CD4-positive, alpha-beta T cell treated with Interleukin-4 for 4 hours (primary cell): ENCODE data around the gene MEGF11.
A peak's percentile ranks its signal among the peaks of the same experiment; 100 is the strongest.
"Not testable (repeated sequence)": the region's sequence is repeated elsewhere in the genome, so short reads cannot be mapped to it uniquely, and the experiment has no call there.

Source experiments
- DNase-seq: peaks from one replicate; pipeline ENCODE4 v3.0.0-alpha.2; 2020

The MEGF11 gene

GRCh38 chr15:65869954-65870871 is 383.3 kb downstream of the MEGF11 start:
- DNase-seq, result no peak

GRCh38 chr15:65869126-65869953 is 384.2 kb downstream of the MEGF11 start, which contains the start of gene RAB11A:
Gene RAB11A (plus strand): TSS chr15:65869491. CDS start chr15:65869586, 95 bp downstream.
- DNase-seq, result peak; percentile 95

DNA sequence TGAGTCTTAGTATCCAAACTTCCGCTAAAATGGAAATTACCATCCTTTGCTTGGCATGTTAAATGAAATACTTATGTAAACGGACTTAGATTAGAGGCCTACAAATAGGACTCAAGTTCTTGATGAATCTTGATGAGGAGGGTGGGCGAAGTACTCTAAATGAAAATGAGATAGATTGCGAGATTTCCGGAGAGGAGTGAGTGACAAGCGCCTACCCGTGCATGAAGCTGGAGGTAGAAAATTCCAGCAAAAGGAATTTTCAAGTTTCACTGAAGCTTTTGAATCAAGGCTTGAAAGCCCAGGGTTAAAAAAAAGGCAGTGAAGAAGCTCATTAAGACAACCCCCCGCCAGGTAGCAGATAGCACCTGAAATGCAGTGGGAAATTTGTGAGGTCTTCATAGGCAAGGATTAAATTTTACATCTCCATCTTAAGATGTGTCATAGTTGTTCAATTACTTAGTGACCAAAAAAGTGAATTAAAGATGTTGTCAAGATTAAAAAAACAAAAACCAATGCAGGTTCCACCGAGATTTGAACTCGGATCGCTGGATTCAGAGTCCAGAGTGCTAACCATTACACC is 384.9 kb downstream of the MEGF11 start:
- DNase-seq, result no peak

DNA sequence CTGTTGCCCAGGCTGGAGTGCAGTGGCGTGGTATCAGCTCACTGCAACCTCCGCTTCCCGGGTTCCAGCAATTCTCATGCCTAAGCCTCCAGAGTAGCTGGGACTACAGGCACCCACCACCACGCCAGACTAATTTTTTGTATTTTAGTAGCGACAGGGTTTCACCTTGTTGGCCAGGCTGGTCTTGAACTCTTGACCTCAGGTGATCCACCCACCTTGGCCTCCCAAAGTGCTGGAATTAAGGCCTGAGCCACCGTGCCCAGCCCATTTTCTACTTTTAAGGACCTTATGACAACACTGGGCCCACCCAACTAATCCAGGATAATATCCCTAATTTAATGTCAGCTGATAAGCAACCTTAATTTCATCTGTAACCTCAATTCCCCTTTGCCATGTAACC is 385.6 kb downstream of the MEGF11 start:
- DNase-seq, result not testable (repeated sequence)

DNA sequence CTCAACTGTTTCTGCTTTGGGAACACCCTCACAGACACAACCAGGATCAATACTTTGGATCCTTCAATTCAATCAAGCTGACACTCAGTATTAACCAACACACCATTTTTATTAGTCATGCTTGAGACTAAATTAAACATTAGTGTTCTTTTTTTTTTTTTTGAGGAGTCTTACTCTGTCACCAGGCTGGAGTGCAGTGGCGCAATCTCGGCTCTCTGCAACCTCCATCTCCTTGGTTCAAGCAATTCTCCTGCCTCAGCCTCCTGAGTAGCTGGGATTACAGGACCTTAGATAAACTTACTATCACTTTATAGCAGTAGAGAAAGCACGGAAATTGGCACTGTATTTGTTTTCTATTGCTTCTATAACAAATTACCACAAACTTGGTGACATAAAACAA is 386.3 kb downstream of the MEGF11 start:
- no peak for DNase-seq

DNA sequence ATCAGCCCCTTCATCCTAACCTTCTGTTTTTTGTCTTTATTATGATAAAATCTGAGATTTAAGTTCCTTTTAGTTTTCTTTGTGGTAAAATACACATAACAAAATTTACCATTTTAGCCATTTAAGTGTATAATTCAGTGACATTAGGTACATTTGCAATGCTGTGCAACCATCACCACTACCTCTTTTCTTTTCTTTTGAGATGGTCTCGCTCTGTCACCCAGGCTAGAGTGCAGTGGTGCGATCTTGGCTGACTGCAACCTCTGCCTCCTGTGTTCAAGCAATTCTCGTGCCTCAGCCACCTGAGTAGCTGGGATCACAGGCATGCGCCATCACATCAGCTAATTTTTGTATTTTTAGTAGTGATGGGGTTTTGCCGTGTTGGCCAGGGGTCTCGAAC is 390.4 kb downstream of the MEGF11 start:
- no peak for DNase-seq

DNA sequence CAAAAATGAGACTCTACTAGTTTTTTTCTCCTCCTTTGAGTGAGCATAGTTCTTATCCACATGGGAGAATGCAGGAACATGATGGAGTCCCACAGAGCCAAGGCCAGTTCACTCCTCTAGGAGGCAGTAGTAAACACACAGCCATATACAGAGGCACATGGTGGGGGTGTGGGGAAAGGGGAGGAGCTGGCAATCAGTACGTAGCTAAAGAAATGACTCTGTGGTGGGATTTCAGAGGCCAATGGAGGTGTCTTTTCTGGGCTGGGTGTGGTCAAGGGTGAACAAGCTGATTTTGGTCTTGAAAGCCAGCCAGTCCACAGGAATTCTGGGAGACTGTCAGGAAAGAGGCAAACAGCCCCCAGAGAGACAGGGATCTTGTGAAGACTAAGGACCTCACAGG is 390.9 kb downstream of the MEGF11 start:
- peak; percentile 58 for DNase-seq

- no peak for DNase-seq
Measured at GRCh38 chr15:65857718-65858402, 395.7 kb downstream of the MEGF11 start.

DNA sequence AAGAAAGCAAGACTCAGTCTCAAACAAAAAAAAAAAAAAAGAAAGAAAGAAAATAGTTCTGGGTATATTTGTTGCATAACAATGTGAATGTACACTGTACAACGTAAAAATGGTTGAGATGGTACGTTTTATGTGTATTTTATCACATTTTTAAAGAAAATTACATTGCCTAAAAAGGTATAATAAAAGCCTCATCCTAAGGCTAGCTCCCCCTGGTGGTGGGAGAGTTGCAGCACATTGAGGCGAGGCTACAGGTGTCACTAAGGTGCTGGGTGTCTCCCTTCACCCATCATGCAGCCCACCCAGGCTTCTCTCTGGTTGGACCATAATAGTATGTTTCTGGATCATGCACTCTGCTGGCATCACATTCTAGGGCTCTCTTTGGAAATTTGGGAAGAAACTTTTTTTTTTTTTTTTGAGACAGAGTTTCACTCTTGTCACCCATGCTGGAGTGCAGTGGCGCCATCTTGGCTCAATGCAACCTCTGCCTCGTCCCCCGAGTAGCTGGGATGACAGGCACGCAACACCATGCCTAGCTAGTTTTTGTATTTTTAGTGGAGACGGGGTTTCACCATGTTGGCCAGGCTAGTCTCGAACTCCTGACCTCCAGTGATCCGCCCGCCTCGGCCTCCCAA is 396.6 kb downstream of the MEGF11 start:
- peak; percentile 81 for DNase-seq

- no peak for DNase-seq
Measured at GRCh38 chr15:65851981-65852380, 401.6 kb downstream of the MEGF11 start.

DNA sequence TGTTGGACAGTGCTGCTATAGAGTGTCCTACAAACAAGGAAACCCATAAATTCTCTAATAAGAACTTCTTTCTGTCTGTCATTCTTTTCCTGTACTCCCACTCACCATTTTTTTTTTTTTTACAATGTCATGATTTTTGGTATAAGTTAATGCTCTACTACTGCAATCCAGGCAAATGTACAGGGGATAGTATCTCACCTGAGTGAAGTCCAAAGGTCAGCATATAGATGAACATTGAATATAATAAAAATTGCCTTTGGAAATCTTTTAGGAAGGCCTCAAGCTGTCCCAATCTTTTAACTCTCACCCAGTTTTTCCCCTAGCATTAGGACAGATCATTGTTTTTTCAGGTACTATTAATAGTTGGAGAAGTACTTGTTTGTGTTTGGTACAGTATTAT is 405.6 kb downstream of the MEGF11 start:
- no peak for DNase-seq

- DNase-seq, result no peak
Measured at GRCh38 chr15:65845826-65846519, 407.6 kb downstream of the MEGF11 start.
